Measurements from ENCODE around the gene MAS1. TPM values are rescaled to one million over a fixed set of nuclear protein-coding genes. Genes with fewer than 3 reads are reported as not detected.
"Not testable (repeated sequence)": the region's sequence is repeated elsewhere in the genome, so short reads cannot be mapped to it uniquely, and the experiment has no call there.

MAS1 gene
- total RNA-seq, 1 donor from 2014 or later = not detected

DNA sequence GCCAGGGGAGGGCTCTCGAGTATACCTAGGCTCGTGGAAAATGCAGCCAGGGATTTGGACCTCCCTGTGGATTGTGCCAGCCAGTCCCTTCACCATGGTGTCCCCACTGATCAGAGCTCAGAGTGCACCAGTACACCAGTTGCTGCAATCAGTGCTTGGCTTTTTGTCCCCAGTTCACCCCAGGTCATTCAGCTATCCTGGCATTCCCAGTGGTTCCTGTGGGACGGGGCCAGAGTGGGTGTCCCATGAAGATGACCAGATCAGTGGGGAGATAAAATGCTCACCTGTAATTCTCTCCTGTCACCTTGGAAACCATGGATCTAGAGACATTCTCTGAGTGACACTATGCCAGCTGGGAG is 23.8 kb downstream of the MAS1 start:
- no peak overlapping the region for H3K4me3 ChIP-seq (ENCODE audit: low read depth, low read length)
- TF ChIP-seq, protein P1, sequence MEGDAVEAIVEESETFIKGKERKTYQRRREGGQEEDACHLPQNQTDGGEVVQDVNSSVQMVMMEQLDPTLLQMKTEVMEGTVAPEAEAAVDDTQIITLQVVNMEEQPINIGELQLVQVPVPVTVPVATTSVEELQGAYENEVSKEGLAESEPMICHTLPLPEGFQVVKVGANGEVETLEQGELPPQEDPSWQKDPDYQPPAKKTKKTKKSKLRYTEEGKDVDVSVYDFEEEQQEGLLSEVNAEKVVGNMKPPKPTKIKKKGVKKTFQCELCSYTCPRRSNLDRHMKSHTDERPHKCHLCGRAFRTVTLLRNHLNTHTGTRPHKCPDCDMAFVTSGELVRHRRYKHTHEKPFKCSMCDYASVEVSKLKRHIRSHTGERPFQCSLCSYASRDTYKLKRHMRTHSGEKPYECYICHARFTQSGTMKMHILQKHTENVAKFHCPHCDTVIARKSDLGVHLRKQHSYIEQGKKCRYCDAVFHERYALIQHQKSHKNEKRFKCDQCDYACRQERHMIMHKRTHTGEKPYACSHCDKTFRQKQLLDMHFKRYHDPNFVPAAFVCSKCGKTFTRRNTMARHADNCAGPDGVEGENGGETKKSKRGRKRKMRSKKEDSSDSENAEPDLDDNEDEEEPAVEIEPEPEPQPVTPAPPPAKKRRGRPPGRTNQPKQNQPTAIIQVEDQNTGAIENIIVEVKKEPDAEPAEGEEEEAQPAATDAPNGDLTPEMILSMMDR (IDR thresholded peaks at IDR 0.05; ENCODE audit: insufficient read depth, low read length, poor library complexity, severe bottlenecking) = no peak
- DNase-seq (ENCODE audit: low read depth) = no peak
- H3K36me3 ChIP-seq (ENCODE audit: control insufficient read depth, insufficient read depth, low read length) = no peaks in the 10 kb centered on the region
- H3K27me3 ChIP-seq (ENCODE audit: control insufficient read depth, insufficient read depth, low read length) = no peaks in the 10 kb centered on the region

DNA sequence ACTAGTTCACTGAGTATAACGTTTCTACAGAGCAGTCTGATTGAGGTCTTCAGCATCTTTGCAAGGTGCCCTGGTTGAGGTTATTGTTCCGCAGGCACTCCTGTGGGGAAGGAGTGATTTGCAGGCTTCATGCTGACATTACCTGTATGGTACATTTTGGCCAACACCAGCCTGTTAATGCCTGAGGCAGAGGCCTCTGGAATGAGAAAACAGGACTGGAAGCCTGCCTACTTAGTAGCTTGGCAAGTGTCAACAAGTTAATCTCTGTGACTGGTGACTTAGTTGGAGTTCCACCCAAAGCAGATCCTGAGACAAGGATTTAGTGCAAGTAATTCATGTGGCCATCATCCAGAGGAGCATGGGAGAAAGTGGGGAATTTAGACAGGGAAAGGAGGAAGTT is 24.6 kb downstream of the MAS1 start:
- no peak for DNase-seq (ENCODE audit: low read depth)
- TF ChIP-seq, protein P1 (IDR thresholded peaks at IDR 0.05; ENCODE audit: insufficient read depth, low read length, poor library complexity, severe bottlenecking) = no peak

DNA sequence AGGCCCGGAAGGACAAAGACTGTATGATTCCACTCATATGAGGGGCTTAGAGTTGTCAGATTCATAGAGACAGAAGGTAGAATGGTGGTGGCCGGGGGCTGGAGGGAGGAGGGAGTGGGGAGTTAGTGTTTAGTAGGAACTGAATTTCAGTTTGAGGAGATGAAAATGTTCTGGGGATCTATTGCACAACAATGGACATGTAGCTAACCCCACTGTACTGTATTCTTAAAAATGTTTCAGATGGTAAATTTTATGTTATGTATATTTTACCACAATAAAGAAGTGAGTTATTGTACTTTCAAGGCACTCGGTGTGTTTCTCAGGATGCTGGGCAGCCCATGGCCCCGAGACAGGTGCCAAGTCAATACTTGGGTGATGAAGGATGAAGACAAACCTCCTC is 25.4 kb downstream of the MAS1 start:
- TF ChIP-seq, protein P1 (IDR thresholded peaks at IDR 0.05; ENCODE audit: insufficient read depth, low read length, poor library complexity, severe bottlenecking) = no peak

More for the DNA sequence above, 24.6 kb downstream of the MAS1 start:
- Histone ChIP-seq H3K36me3 (ENCODE audit: control insufficient read depth, insufficient read depth, low read length) (no peaks in the 10 kb centered on the region), H3K27me3 (ENCODE audit: control insufficient read depth, insufficient read depth, low read length) (no peaks in the 10 kb centered on the region), H3K4me3 (ENCODE audit: low read depth, low read length) (no peak overlapping the region)

DNA sequence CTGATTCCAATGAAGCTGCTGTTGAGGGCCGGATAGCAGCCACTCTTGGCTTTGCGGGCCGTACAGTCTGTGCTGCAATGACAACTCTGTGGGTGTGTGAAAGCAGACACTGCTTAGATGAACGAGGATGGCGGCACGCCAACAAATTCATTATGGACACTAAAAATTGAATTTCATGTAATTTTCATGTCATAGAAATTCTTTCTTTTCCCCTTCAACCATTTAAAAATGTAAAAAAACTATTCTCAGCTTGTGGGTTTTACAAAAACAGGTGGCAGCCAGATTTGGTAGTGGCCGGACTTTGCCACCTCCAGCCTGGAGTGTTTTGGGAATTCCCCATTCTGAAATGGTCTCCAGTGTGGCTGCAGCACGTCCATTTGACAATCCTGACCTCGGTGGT is 26.0 kb downstream of the MAS1 start:
- no peaks in the 10 kb centered on the region for H3K27me3 ChIP-seq (ENCODE audit: control insufficient read depth, insufficient read depth, low read length)
- no peak for DNase-seq (ENCODE audit: low read depth)
- TF ChIP-seq, protein P1 (IDR thresholded peaks at IDR 0.05; ENCODE audit: insufficient read depth, low read length, poor library complexity, severe bottlenecking) = no peak

More for the DNA sequence above, 25.4 kb downstream of the MAS1 start:
- Histone ChIP-seq H3K36me3 (ENCODE audit: control insufficient read depth, insufficient read depth, low read length) (no peaks in the 10 kb centered on the region), H3K27me3 (ENCODE audit: control insufficient read depth, insufficient read depth, low read length) (no peaks in the 10 kb centered on the region), H3K4me3 (ENCODE audit: low read depth, low read length) (no peak overlapping the region)
- DNase-seq (ENCODE audit: low read depth) = no peak

DNA sequence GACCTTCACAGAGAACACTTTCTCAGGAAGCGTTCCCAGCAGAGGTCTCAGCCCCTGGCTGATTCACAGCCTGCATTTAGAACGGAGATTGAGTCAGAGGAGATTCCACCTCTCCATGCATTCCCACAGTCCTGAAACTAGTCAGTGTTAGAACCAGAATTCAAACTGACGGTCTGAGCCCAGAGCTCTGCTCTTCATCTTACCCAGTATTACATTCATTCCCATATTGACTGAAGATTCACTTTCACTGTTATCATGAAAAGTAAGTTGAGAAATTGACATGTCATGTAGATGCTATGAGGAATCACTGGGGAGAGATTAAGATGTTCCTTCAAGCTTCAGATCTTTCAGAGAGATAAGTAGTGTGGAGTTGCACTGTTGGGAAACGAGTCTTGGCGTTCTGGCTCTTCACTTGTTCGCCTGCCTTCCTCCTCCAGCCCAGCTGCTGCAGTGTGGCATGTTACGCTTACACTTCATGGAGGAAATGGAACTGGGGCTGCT is 28.3 kb downstream of the MAS1 start:
- H3K4me3 ChIP-seq (ENCODE audit: low read depth, low read length) = no peak overlapping the region
- no peaks in the 10 kb centered on the region for H3K27me3 ChIP-seq (ENCODE audit: control insufficient read depth, insufficient read depth, low read length)
- no peaks in the 10 kb centered on the region for H3K36me3 ChIP-seq (ENCODE audit: control insufficient read depth, insufficient read depth, low read length)
- TF ChIP-seq, protein P1 (IDR thresholded peaks at IDR 0.05; ENCODE audit: insufficient read depth, low read length, poor library complexity, severe bottlenecking) = no peak
- no peak for DNase-seq (ENCODE audit: low read depth)

More for the DNA sequence above, 26.0 kb downstream of the MAS1 start:
- H3K36me3 ChIP-seq (ENCODE audit: control insufficient read depth, insufficient read depth, low read length) = no peaks in the 10 kb centered on the region
- no peak overlapping the region for H3K4me3 ChIP-seq (ENCODE audit: low read depth, low read length)

DNA sequence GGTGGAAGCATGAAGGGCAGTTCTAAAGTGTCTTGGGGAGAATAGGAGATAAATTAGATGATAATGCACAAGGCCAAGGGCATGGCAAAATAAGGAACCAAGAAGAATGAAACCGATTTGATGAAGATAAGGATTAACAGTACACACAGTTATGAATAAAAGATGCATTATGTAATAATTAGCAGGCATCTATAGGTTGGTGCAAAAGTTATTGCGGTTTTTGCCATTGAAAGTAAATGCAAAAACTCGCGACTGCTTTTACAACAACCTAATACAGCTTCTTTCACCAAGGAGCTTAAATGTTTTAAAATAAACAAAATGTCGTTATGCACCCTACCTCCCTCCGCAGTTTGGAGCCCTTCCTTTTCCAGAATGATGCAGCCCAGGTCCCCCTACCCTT is 29.0 kb downstream of the MAS1 start:
- Histone ChIP-seq H3K27me3 (ENCODE audit: control insufficient read depth, insufficient read depth, low read length) (no peaks in the 10 kb centered on the region), H3K36me3 (ENCODE audit: control insufficient read depth, insufficient read depth, low read length) (no peaks in the 10 kb centered on the region), H3K4me3 (ENCODE audit: low read depth, low read length) (no peak overlapping the region)
- no peak for DNase-seq (ENCODE audit: low read depth)
- TF ChIP-seq, protein P1 (IDR thresholded peaks at IDR 0.05; ENCODE audit: insufficient read depth, low read length, poor library complexity, severe bottlenecking) = no peak

DNA sequence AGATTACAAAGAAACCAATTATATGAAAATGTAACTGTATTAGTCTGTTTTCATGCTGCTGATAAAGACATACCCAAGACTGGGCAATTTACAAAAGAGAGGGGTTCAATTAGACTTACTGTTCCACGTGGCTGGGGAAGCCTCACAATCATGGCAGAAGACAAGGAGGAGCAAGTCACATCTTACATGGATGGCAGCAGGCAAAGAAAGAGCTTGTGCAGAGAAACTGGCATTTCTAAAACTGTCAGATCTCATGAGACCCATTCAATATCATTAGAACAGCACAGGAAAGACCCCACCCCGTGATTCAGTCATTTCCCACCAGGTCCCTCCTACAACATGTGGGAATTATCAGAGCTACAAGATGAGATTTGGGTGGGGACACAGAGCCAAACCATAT is 33.4 kb downstream of the MAS1 start:
- H3K4me3 ChIP-seq (ENCODE audit: low read depth, low read length); H3K27me3 ChIP-seq (ENCODE audit: control insufficient read depth, insufficient read depth, low read length); H3K36me3 ChIP-seq (ENCODE audit: control insufficient read depth, insufficient read depth, low read length); DNase-seq (ENCODE audit: low read depth): not testable (repeated sequence)

Data from kidney epithelial cell (primary cell).